DOHH2 (cell line): ENCODE data around the gene DNAH7.

Source experiments
- EZH2phosphoT487 ChIP-seq: fragments of 200-600 bp; sonication (generic); IDR thresholded peaks from 2 replicates; pipeline ENCODE4 v1.6.1; 2017; ENCODE audit warnings: borderline replicate concordance, mild to moderate bottlenecking, antibody characterized with exemption, low read length, moderate library complexity, mixed read lengths
- TF ChIP-seq, protein P1 (sequence below): fragments of 200-600 bp; sonication (generic); IDR thresholded peaks from one replicate; pipeline ENCODE4 v1.5.1; 2014; ENCODE audit warnings: antibody characterized with exemption, mild to moderate bottlenecking, low read depth, low read length; ENCODE audit not compliant: poor library complexity, severe bottlenecking

GRCh38 chr2:195782156-195782555 lies 286.5 kb downstream of the DNAH7 start:
- TF ChIP-seq, protein P1, sequence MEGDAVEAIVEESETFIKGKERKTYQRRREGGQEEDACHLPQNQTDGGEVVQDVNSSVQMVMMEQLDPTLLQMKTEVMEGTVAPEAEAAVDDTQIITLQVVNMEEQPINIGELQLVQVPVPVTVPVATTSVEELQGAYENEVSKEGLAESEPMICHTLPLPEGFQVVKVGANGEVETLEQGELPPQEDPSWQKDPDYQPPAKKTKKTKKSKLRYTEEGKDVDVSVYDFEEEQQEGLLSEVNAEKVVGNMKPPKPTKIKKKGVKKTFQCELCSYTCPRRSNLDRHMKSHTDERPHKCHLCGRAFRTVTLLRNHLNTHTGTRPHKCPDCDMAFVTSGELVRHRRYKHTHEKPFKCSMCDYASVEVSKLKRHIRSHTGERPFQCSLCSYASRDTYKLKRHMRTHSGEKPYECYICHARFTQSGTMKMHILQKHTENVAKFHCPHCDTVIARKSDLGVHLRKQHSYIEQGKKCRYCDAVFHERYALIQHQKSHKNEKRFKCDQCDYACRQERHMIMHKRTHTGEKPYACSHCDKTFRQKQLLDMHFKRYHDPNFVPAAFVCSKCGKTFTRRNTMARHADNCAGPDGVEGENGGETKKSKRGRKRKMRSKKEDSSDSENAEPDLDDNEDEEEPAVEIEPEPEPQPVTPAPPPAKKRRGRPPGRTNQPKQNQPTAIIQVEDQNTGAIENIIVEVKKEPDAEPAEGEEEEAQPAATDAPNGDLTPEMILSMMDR: no peak
- no peak for TF ChIP-seq EZH2phosphoT487
